GM23338 (cell line): ENCODE measurements around the gene ZNF557. TPM values are rescaled to one million over a fixed set of nuclear protein-coding genes. Genes with fewer than 3 reads are reported as not detected.
A peak's percentile ranks its signal among the peaks of the same experiment; 100 is the strongest.

Experiments used
- ATAC-seq: fragments of 200-7000 bp; cut with Tn5 transposase; 3 replicates; pipeline ENCODE4 v1.9.1; 2020
- DNase-seq: peaks from one replicate; pipeline ENCODE4 v3.0.0-alpha.2; 2015; ENCODE audit warnings: low spot score
- H2AFZ ChIP-seq: fragments of 200-600 bp; sonication (generic); 2 replicates; pipeline ENCODE4 v1.8.0; 2016; ENCODE audit warnings: antibody characterized with exemption, mild to moderate bottlenecking, moderate library complexity
- H3F3A ChIP-seq: fragments of 200-600 bp; sonication (generic); replicated peaks from 2 replicates; pipeline ENCODE4 v1.8.0; 2017; ENCODE audit warnings: antibody characterized with exemption, mixed run types, low read depth
- H3K27ac ChIP-seq: fragments of 200-600 bp; sonication (generic); 2 replicates; pipeline ENCODE4 v1.6.1; 2016; ENCODE audit warnings: low read depth
- H3K27me3 ChIP-seq: fragments of 200-600 bp; sonication (generic); 2 replicates; pipeline ENCODE4 v1.8.0; 2016; ENCODE audit warnings: mild to moderate bottlenecking, mixed run types, moderate library complexity; ENCODE audit not compliant: insufficient read depth
- H3K36me3 ChIP-seq: fragments of 200-600 bp; sonication (generic); 2 replicates; pipeline ENCODE4 v1.8.0; 2016; ENCODE audit warnings: mild to moderate bottlenecking; ENCODE audit not compliant: insufficient read depth
- H3K4me1 ChIP-seq: fragments of 200-600 bp; sonication (generic); 2 replicates; pipeline ENCODE4 v1.8.0; 2016; ENCODE audit warnings: mild to moderate bottlenecking, moderate library complexity; ENCODE audit not compliant: insufficient read depth
- H3K4me2 ChIP-seq: fragments of 200-600 bp; sonication (generic); 2 replicates; pipeline ENCODE4 v1.7.1; 2017; ENCODE audit warnings: mixed run types
- H3K4me3 ChIP-seq: fragments of 200-600 bp; sonication (generic); 2 replicates; pipeline ENCODE4 v1.6.1; 2016; ENCODE audit warnings: mixed run types
- H3K79me2 ChIP-seq: fragments of 200-600 bp; sonication (generic); replicated peaks from 2 replicates; pipeline ENCODE4 v1.8.0; 2017; ENCODE audit warnings: mild to moderate bottlenecking; ENCODE audit not compliant: insufficient read depth
- H3K9me2 ChIP-seq: fragments of 200-600 bp; sonication (generic); 2 replicates; pipeline ENCODE4 v1.8.0; 2017; ENCODE audit not compliant: insufficient read depth
- H4K20me1 ChIP-seq: fragments of 200-600 bp; sonication (generic); replicated peaks from 2 replicates; pipeline ENCODE4 v1.8.0; 2017; ENCODE audit warnings: mild to moderate bottlenecking; ENCODE audit not compliant: insufficient read depth
- H3K27ac Mint-ChIP-seq: 2 replicates; pipeline ENCODE4 v1.8.0; 2020; ENCODE audit warnings: inconsistent platforms, mild to moderate bottlenecking, moderate library complexity, mixed read lengths
- H3K27me3 Mint-ChIP-seq: 3 replicates; pipeline ENCODE4 v1.8.0; 2022; ENCODE audit warnings: low read depth, mild to moderate bottlenecking, moderate library complexity, mixed read lengths, inconsistent platforms; ENCODE audit not compliant: insufficient read depth, poor library complexity
- H3K36me3 Mint-ChIP-seq: 3 replicates; pipeline ENCODE4 v1.8.0; 2021; ENCODE audit warnings: low read depth, mild to moderate bottlenecking, inconsistent platforms, moderate library complexity, mixed read lengths
- H3K4me1 Mint-ChIP-seq: 3 replicates; pipeline ENCODE4 v1.8.0; 2020; ENCODE audit warnings: mild to moderate bottlenecking, inconsistent platforms, mixed read lengths
- H3K4me3 Mint-ChIP-seq: 3 replicates; pipeline ENCODE4 v1.8.0; 2021; ENCODE audit warnings: moderate library complexity, mild to moderate bottlenecking, inconsistent platforms, mixed read lengths
- H3K9me3 Mint-ChIP-seq: 3 replicates; pipeline ENCODE4 v1.8.0; 2020; ENCODE audit warnings: moderate library complexity, mild to moderate bottlenecking, inconsistent platforms, mixed read lengths
- JUNB ChIP-seq: IDR thresholded peaks from one replicate; pipeline ENCODE4 v1.6.1; 2016; ENCODE audit warnings: antibody characterized with exemption; ENCODE audit not compliant: unreplicated experiment
- REST ChIP-seq: IDR thresholded peaks from one replicate; pipeline ENCODE4 v1.6.1; 2018; ENCODE audit warnings: antibody characterized with exemption; ENCODE audit not compliant: unreplicated experiment
- ZNF462 ChIP-seq: fragments of 250-450 bp; sonication (Bioruptor Pico); IDR thresholded peaks from 2 replicates; pipeline ENCODE4 v1.5.0; 2020; ENCODE audit warnings: mild to moderate bottlenecking, moderate library complexity
- polyA plus RNA-seq: library from polyadenylated mRNA; unstranded; fragments of >200 nt; fragmentation: Nextera tagmentation; extraction: Ambion mirVana; gene quantifications from 2 replicates; pipeline ENCODE4 v1.2.1, GENCODE V29; 2016
- total RNA-seq: library from RNA; depleted of rRNA; stranded (reverse); fragments of >200 nt; shearing (Covaris generic); gene quantifications from 2 replicates; pipeline ENCODE4 v1.2.3, GENCODE V29; 2014

The ZNF557 gene
- total and polyA plus RNA-seq, 2 experiments from 2014 or later, result 3.7 to 10.3 TPM

DNA sequence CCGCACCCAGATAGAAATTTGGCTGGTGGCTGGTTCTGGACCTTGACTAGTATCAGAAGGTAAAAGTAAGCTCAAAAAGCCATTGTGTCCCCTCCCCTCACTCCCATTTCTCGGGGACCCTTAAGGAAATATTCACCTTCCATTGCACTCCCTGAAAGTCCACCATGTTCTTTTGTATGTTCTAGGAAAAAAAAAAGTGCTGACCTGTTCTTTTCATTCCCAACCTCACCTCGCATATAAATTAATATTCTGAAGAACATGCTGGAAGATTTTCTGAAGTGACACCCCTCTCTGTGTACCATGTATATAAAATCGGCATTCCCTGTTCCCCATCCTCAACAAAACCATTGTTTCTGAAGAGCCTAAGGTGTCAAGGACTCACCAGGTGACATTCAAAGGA, 43.2 kb downstream of the ZNF557 start (continued):
- TF ChIP-seq JUNB, result no peak

DNA sequence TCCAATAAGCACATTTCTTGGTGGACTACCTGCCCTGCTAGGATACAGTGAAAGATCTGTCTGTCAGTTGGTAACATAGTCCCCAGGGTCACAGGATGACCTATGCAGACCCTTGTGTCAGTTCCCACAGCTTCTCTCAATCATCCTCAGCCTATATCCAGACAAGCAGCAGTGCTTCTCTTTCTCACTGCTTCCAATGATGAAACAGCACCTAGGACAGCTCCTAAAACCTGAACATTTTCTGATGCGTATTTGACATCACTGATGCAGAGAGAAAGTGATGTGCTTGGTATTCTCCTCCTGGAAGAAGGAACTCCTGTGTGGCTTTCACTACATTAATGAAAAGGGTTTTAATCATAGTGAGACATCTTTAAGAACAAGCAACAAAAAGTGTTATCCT, 43.7 kb downstream of the ZNF557 start:
- H3K4me3 ChIP-seq, result no peak overlapping the region
- no peak overlapping the region for H3K27ac Mint-ChIP-seq
- peaks cover 4% of the 10 kb centered on the region; the same call in 1 of the 3 replicates for H3K4me1 Mint-ChIP-seq
- H3K9me2 ChIP-seq, result no peaks in the 10 kb centered on the region
- TF ChIP-seq ZNF462 (CRISPR knock-in tag) (no peak), REST (peak; percentile 74)
- no peak overlapping the region for H3K4me2 ChIP-seq
- H3K27ac ChIP-seq, result no peak overlapping the region
- no peak for ATAC-seq
- no peaks in the 10 kb centered on the region for H3K4me1 ChIP-seq
- no peak overlapping the region for H2AFZ ChIP-seq
- H3K36me3 ChIP-seq, result 0 out of 2 replicates have a peak, but pooled peaks cover 9% of the 10 kb centered on the region
- H3F3A ChIP-seq, result no peaks in the 10 kb centered on the region
- H3K9me3 Mint-ChIP-seq, result peaks cover 5% of the 10 kb centered on the region
- no peaks in the 10 kb centered on the region for H3K27me3 ChIP-seq
- peaks cover 4% of the 10 kb centered on the region for H3K27me3 Mint-ChIP-seq
- H3K36me3 Mint-ChIP-seq, result peaks cover 26% of the 10 kb centered on the region; the same call in 2 of the 3 replicates
- no peaks in the 10 kb centered on the region for H4K20me1 ChIP-seq
- H3K4me3 Mint-ChIP-seq, result no peak overlapping the region
- H3K79me2 ChIP-seq, result no peaks in the 10 kb centered on the region
- DNase-seq, result peak; percentile 15
